Measurements from ENCODE around the gene PSMC1. TPM values are rescaled to one million over a fixed set of nuclear protein-coding genes. Genes with fewer than 3 reads are reported as not detected.

The PSMC1 gene
- polyA plus RNA-seq, 3 donors = 110 to 142 (median 137) TPM

DNA sequence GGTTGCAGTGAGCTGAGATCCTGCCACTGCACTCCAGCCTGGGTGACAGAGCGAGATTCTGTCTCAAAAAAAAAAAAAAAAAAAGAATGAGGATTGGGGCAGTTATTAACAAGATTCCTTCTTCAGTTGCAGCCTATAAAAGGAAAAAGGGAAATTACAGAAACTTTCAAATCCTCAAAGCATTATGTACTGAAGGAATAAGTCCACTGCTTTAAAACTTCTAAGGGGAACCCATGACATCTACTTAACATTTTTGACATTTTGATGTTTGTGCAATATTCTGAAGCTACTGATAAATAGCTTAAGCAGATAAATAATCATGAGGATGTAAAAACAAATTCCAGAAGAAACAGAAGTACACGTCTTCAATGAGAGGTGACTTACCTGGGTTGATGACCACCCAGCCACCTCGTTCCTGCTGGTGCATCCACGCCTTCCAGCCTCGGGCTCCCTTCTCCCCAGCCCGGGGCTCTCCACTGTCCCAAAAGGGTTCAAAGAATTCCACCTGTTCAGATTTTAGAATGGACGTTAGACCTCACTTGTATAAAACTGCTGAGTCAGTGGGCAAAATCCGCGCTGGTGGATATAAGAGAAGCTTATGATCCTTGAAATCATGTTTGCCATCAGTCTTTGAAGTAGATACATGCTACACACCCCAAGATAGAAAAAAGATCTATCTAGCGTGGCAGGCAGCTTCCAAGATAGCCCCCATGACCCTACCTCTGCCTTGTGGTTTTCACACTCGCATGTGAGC lies 41.7 kb downstream of the PSMC1 start:
- no peak for DNase-seq

DNA sequence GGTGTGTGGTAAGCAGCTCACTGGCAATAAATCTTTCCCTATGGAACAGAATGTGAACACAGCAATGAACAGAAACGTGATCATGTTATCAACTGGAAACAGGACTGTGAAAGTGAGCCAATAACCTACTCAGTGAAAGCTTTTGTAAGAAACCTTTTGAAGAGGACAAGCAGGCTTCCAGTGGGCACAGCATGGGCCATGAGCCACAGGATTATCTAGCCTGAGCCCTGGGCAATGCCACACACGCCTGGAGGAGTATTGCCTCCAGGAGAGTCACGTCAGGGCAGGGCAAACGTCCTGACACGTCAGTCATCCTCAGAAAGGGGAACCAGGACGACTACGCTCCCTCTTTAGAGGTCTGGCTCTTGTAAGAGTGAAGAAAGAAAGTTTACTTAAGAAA lies 43.1 kb downstream of the PSMC1 start:
- DNase-seq = no peak

DNA sequence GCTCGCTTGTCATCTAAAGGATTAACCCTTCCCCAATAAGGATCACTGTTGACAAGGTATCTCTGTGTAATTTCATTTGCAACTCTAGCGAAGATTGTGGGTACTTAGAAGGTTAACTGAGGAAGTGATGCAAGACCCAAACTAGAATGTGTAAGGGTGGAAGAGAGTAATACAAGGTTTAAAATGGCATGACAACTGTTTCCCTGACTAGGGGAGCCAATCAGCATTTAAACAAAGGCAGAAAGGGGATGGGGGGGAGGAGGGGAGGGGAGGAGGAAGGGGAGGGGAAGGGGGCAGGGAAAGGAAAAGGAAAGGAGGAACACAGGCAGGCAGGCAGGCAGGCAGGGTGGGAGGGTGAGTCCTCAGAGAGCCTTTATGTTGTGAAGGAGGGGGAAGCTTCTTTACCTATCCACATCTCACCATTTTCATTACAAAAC lies 44.3 kb downstream of the PSMC1 start:
- no peak for DNase-seq

DNA sequence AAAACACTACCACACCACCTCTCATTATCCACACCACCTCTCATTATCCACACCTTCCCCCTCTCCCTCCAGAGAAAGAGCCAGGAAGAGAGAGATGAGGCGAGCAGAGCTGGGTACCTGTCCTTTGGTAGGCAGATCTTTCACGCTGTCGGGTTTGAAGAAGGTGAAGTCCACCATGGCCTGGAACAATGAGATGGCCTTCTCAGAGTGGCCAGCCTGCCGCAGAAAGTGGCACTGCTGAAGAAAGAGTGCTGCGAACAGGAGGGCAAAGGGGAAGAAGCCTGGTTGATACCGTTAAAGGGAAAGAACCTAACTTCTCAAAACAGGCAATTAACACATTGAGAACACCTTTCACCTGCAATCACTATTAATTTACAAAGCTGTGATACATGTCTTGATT lies 44.8 kb downstream of the PSMC1 start:
- DNase-seq = no peak

DNA sequence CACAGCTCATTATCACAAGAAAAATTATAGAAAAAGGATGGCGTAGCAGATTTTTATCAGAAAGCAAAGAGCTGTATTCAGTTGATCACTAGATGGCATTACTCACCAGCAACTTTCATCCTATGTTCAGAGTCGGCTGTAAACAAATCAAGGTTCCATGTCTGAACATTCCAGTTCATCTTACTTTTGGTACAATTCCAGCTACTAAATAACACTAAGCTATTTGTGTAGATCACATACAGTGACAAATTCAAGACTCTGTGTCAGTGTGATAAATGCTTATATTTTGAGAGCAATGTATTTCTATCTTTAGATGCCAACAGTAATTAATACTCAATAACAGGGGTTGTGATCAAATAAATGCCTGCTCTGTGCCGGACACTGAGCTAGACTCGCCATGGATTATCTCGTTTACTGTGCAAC lies 45.3 kb downstream of the PSMC1 start:
- peak; percentile 49 for DNase-seq

DNA sequence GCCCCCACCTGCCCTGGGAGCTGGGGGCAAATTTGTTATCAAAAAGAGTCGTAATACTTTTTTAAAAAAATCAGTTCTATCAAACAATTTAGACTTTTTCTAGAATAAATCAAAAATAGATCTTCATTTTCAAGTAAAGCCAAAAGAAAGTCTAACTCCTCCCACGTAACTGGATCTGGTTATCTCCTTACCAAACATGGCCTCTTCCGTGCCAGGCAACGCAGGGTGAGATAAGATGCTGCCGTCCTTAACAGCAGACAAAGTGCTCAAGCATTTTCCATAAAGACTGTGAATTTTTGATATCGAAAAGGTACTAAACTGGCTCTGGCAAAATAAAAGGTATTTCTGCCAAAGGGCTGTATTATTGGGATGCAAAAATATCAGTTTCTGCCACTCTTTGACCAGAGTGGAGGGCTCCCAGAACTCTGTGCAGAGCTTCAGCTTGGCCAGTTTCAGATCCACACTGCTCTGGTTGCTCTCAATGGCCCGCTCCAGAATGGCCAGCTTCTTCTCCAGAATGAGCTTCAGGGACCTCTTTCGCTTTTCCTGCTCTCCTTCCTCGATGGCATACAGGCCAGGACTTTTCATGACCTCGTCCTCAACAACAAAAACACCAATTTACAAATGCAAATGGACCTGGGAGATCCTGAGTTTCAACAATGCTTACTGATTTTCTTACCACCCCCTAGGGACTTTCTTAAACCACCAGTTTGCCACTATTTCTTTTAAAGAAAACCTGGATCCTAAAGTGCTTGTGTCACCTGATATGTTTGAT lies 46.4 kb downstream of the PSMC1 start:
- no peak for DNase-seq

DNA sequence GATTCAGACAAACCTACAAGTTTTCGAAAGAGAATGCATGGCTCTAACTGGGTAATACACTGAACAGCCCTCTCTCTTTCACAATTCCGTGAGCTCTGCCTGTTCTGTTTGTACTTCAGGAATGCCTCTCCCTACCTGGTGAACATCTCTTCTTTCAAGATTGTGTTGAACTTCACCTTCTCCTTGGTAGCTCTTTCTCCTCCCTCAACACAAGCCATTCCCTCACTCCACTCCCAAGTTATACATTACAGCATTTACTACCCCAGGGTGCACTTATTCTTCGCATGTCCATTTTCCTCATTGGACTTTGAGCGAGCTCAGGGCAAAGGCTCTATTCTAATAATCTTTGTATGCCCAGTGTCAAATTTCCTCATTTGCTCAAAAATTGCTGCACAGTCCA lies 47.1 kb downstream of the PSMC1 start:
- DNase-seq = no peak

DNA sequence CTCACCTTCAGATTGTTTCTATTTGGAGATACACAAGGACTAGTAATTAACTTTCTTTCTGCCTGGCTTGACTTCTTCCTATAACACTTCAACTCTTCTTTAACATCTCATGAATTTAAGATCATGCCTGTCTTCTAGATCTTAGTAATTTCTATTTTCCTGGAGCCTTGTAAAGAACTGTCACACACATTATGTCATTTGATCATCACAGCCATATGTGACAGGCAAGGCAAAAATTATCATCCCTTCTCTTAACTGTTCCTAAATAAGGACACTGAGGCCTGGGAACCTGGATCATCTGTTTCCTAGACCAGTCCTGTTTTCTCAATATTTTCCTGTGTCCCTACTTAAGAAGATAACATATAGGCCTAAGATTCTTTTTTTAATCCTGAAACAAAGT lies 48.1 kb downstream of the PSMC1 start:
- DNase-seq = no peak

DNA sequence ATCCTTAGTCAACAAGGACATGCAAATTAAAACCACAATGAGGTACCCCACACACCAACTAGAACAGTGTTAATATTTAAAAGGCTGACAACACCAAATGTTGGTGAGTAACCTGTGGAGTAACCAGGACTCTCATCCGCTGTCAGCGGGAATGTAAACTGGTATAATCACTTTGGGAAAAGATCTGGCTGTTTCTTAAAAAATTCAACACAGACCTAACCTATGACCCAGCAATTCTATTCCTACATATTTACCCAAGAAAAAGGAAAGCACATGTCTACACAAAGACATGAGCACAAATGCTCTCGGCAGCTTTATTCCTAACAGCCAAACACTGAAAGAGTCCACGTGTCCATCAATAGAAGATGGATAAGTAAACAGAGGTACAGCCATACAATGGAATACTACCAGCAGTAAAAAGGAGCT lies 48.8 kb downstream of the PSMC1 start:
- DNase-seq = no peak

DNA sequence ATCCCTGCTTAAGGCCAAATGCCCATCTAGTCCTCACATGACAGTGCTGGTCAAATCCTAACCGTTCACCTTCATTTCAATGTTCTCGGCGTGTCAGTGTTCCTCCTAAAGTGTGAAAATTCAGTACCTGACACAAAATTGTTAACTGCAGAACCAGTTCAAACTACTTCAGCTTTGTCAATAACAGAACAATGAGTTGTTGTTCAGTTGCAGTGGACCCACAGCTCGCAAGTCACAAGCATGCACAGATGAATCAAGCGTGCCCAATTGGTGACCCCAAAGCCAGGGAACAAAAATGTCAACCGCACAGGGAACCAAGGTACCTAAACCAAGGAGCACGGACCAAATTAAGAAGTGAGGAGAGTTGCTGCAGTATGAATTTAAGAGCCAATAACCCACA lies 52.2 kb downstream of the PSMC1 start:
- DNase-seq = no peak

DNA sequence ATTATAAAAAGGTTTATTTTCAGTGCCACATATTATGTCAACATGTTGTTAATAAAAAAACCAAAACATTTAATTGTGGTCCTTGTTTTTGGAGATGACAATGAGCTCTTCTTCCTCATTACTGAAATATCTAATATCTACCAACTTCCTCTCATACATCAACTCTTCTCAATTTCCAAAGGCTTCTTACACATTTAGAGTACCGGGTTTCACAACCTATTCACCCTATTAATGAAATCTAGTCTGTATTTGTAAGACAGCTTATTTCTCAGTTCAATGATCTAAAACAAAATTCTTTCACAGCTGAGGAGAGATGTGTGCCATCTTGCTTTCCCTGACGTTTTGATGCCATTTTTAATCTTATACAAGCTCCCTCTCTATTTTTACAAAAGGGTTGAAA lies 60.9 kb downstream of the PSMC1 start:
- DNase-seq = no peak

DNA sequence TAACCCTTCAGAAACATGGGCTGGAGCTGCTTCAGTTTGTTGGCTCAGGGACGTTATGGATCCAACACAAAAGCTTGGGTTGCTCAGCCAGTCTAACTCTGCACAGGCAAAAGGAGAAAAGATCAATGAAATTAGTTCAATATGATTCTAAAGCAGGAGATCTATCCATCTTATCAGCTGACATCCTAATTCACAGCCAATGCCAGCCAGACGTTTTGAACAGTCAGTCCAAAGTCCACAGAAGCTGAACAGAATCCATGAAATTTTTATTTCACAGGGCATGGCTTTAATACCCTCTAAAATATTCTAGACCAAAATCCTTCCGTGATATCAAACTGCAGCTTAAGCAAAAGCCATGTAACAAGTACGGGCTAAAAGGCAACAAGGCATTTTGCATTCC lies 61.7 kb downstream of the PSMC1 start:
- no peak for DNase-seq

DNA sequence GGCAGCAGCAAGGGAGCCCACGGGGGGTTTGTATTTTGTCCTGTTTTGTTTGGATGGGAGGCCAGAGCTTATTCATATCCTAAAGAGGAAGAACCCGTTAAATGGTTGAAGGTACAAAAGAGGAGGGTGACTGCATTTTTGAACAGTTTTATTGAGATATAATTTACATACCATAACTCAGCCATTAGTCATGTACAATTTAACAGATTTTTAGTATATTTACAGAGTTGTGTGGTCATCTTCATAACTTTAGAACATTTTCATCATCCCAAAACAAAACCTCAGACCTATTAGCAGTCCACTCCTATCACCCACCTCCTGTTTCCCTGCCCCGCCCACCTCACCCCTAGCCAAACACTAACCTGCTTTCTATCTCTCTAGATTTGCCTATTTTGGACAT lies 62.8 kb downstream of the PSMC1 start:
- DNase-seq = no peak

DNA sequence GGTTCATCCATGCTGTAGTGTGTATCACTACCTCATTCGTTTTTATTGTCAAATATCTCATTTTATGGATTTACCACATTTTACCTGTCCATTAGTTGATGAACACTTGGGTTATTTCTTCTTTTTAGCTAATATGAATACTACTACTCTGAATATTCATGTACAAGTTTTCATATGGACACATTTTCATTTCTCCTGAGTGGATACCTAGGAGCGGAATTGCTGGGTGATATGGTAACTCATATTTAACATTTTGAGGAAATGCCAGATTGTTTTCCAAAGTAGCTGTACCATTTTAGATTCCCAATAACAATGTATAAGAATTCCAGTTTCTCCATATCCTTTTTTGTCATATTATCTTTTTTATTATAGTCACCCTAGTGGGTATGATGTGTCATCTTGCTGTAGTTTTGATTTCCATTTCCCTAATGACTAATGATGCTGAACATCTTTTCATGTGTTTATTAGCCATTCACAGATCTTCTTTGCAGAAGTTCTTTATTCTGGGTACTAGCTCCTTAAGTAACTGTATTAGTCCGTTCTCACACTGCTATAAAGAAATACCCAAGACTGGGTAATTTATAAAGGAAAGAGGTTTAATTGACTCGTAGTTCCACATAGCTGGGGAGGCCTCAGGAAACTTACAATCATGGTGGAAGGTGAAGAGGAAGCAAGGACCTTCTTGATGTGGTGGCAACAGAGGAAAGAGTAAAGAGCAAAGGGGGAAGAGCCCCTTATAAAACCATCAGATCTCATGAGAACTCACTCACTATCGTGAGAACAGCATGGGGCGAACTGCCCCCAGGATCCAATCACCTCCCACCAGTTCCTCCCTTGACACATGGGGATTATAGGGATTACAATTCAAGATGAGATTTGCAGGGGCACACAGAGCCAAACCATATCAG lies 63.5 kb downstream of the PSMC1 start:
- no peak for DNase-seq

DNA sequence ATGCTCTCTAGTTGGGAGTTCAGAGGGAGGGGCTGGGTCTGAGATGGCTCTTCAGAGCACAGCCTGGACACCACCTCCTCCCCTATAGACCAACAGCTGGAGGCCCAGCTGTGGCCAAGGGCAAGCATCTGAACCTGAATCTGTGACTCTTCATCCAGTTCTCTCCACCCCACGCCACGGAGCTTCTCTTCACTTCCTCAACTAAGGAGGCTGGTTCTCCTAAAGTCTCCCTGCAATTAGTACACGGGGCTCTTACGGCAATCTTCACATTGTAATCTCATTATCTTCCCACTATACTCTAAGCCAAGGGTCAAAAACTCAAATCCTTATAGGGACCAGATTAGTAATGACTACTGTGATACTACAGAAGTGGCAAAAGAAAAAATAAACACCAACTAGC lies 65.5 kb downstream of the PSMC1 start:
- DNase-seq = no peak

Other genes with a start within 250 kb of the PSMC1 start
- gene KCNK13, start 194.6 kb upstream of the PSMC1 start, polyA plus RNA-seq (ENCODE audit: insufficient read length in 3 of 3) = under 1 TPM; 0.13 to 0.33 (median 0.15) TPM
- 10 to 100 TPM; 19.9 to 25.3 (median 21.4) TPM for gene NRDE2, start 75.4 kb downstream of the PSMC1 start, polyA plus RNA-seq (ENCODE audit: insufficient read length in 3 of 3)
- 100 to 1,000 TPM; 315 to 363 (median 356) TPM for gene CALM1, start 140.5 kb downstream of the PSMC1 start, polyA plus RNA-seq (ENCODE audit: insufficient read length in 3 of 3)